IMR-90 (cell line): ENCODE measurements around the gene LPAR1. TPM values are rescaled to one million over a fixed set of nuclear protein-coding genes. Genes with fewer than 3 reads are reported as not detected.
A peak's percentile ranks its signal among the peaks of the same experiment; 100 is the strongest.

Experiments used
- ATAC-seq: fragments of 200-7000 bp; cut with Tn5 transposase; 2 replicates; pipeline ENCODE4 v1.9.1; 2020; ENCODE audit warnings: low read depth, mild to moderate bottlenecking, moderate library complexity
- BruUV-seq: library from RNA; stranded (reverse); fragments of 400-500 nt; replicated peaks from 2 replicates; lab custom pipeline; 2021; lab: Mats Ljungman, UMichigan
- CTCF ChIA-PET: fragments of 300-600 bp; formaldehyde crosslinking; extraction: SDS; loops from one replicate; lab custom pipeline; 2021; ENCODE audit warnings: antibody characterized with exemption; lab: Yijun Ruan, JAX
- POLR2A ChIA-PET: fragments of 300-600 bp; sonication (Branson Sonifier 250); formaldehyde crosslinking; loops from one replicate; lab custom pipeline; 2022; ENCODE audit warnings: antibody characterized with exemption; ENCODE audit not compliant: unreplicated experiment; lab: Charles Lee
- DNase-seq: peaks from one replicate; pipeline ENCODE4 v3.0.0; 2013
- H2AFZ ChIP-seq: replicated peaks from 2 replicates; pipeline ENCODE3; 2013; ENCODE audit warnings: low read length, mild to moderate bottlenecking; ENCODE audit not compliant: poor library complexity
- H2AK5ac ChIP-seq: 2 replicates; pipeline ENCODE4 v1.6.1; 2013; ENCODE audit warnings: low read depth, low read length, inconsistent platforms
- H2AK9ac ChIP-seq: replicated peaks from 2 replicates; pipeline ENCODE3; 2013; ENCODE audit warnings: mild to moderate bottlenecking, low read depth, low read length, moderate library complexity; ENCODE audit not compliant: poor library complexity
- H2BK120ac ChIP-seq: 2 replicates; pipeline ENCODE4 v1.6.1; 2013; ENCODE audit warnings: low read depth, low read length, inconsistent platforms
- H2BK15ac ChIP-seq: 3 replicates; pipeline ENCODE4 v1.6.1; 2013; ENCODE audit warnings: low read depth, low read length, inconsistent platforms
- H2BK20ac ChIP-seq: 2 replicates; pipeline ENCODE4 v1.6.1; 2013; ENCODE audit warnings: low read depth, mild to moderate bottlenecking, inconsistent platforms, low read length, moderate library complexity
- H2BK5ac ChIP-seq: 2 replicates; pipeline ENCODE4 v1.6.1; 2013; ENCODE audit warnings: mild to moderate bottlenecking, low read depth, low read length, inconsistent platforms; ENCODE audit not compliant: poor library complexity, severe bottlenecking
- H3K14ac ChIP-seq: replicated peaks from 2 replicates; pipeline ENCODE4 v1.6.1; 2013; ENCODE audit warnings: low read depth, low read length, inconsistent platforms
- H3K18ac ChIP-seq: 2 replicates; pipeline ENCODE4 v1.6.1; 2013; ENCODE audit warnings: low read depth, low read length, control low read depth
- H3K23ac ChIP-seq: 2 replicates; pipeline ENCODE4 v1.6.1; 2013; ENCODE audit warnings: low read depth, low read length, inconsistent platforms
- H3K27ac ChIP-seq: 2 replicates; pipeline ENCODE4 v1.5.1; 2013; ENCODE audit warnings: mild to moderate bottlenecking, control low read depth, low read length; ENCODE audit not compliant: insufficient read depth
- H3K27me3 ChIP-seq: 2 replicates; pipeline ENCODE4 v1.6.1; 2013; ENCODE audit warnings: low read length; ENCODE audit not compliant: control insufficient read depth, insufficient read depth
- H3K36me3 ChIP-seq: 2 replicates; pipeline ENCODE4 v1.6.1; 2013; ENCODE audit warnings: low read length, mixed read lengths; ENCODE audit not compliant: control insufficient read depth, insufficient read depth
- H3K4ac ChIP-seq: 2 replicates; pipeline ENCODE4 v1.6.1; 2013; ENCODE audit warnings: low read depth, low read length, inconsistent platforms
- H3K4me1 ChIP-seq: 2 replicates; pipeline ENCODE4 v1.6.1; 2013; ENCODE audit warnings: low read length, mixed read lengths; ENCODE audit not compliant: control insufficient read depth, insufficient read depth
- H3K4me2 ChIP-seq: 2 replicates; pipeline ENCODE4 v1.6.1; 2013; ENCODE audit warnings: low read depth, mild to moderate bottlenecking, control low read depth, low read length, moderate library complexity
- H3K4me3 ChIP-seq: 2 replicates; pipeline ENCODE4 v1.5.1; 2013; ENCODE audit warnings: low read depth, mild to moderate bottlenecking, control low read depth, low read length, moderate library complexity; ENCODE audit not compliant: insufficient read depth
- H3K56ac ChIP-seq: 2 replicates; pipeline ENCODE4 v1.6.1; 2013; ENCODE audit warnings: low read length, inconsistent platforms; ENCODE audit not compliant: insufficient read depth; ENCODE audit errors: extremely low read depth
- H3K79me1 ChIP-seq, 2 experiments: 2 replicates each; pipeline ENCODE4 v1.6.1; 2013; ENCODE audit warnings: low read length in 2 of 2, inconsistent platforms in 1 of 2, low read depth in 1 of 2
- H3K9ac ChIP-seq: 2 replicates; pipeline ENCODE4 v1.6.1; 2013; ENCODE audit warnings: low read depth, low read length, control low read depth
- H3K9me1 ChIP-seq: 2 replicates; pipeline ENCODE4 v1.6.1; 2013; ENCODE audit warnings: low read length, inconsistent platforms; ENCODE audit not compliant: insufficient read depth
- H3K9me3 ChIP-seq: 2 replicates; pipeline ENCODE4 v1.6.1; 2013; ENCODE audit warnings: low read length; ENCODE audit not compliant: control insufficient read depth, insufficient read depth
- H4K20me1 ChIP-seq: 2 replicates; pipeline ENCODE4 v1.6.1; 2013; ENCODE audit warnings: low read length, inconsistent platforms; ENCODE audit not compliant: insufficient read depth
- H4K5ac ChIP-seq: 2 replicates; pipeline ENCODE4 v1.6.1; 2013; ENCODE audit warnings: mild to moderate bottlenecking, low read depth, low read length, control low read depth
- H4K8ac ChIP-seq, 2 experiments: 2 replicates each; pipeline ENCODE4 v1.6.1; 2013; ENCODE audit warnings: low read depth in 2 of 2, low read length in 2 of 2, control low read depth in 1 of 2, inconsistent platforms in 1 of 2
- H4K91ac ChIP-seq: 2 replicates; pipeline ENCODE4 v1.6.1; 2013; ENCODE audit warnings: low read depth, low read length, inconsistent platforms; ENCODE audit not compliant: insufficient read depth
- CEBPB ChIP-seq: IDR thresholded peaks from 2 replicates; pipeline ENCODE4 v1.6.1; 2012; ENCODE audit warnings: low read depth, low read length, improper control_type of control experiment
- SMC3 ChIP-seq: fragments of 150-350 bp; IDR thresholded peaks from 2 replicates; pipeline ENCODE4 v1.6.1; 2016; ENCODE audit warnings: low read depth, mild to moderate bottlenecking, antibody characterized with exemption, low read length, moderate library complexity
- WGBS, 2 experiments: methylation state at CpG; one replicate each; pipeline versions ENCODE4 v1.1.5 to v1.1.7; 2013; ENCODE audit warnings: missing lambda C conversion rate in 2 of 2; ENCODE audit not compliant: insufficient read length in 1 of 2; ENCODE audit errors: extremely low coverage in 2 of 2; 5-methylcytosine and 5-hydroxymethylcytosine counted together
- dilution Hi-C: fragments of 300-500 bp; cut with HindIII; formaldehyde crosslinking; loops from one replicate; pipeline ENCODE4 v1.14.3; 2018; ENCODE audit warnings: low sequenced_read_pairs; ENCODE audit not compliant: unreplicated experiment
- in situ Hi-C: fragments of 300-500 bp; cut with MboI; formaldehyde crosslinking; loops from 3 replicates; pipeline ENCODE4 v1.14.3; 2019; ENCODE audit warnings: low sequenced_read_pairs, inconsistent platforms, mixed read lengths
- intact Hi-C: fragments of 100-400 bp; cut with micrococcal nuclease; formaldehyde crosslinking; loops from 2 replicates; pipeline ENCODE4 v1.10.0; 2022
- polyA plus RNA-seq, 3 experiments: library from polyadenylated mRNA; depleted of rRNA; stranded (reverse); fragments of >200 nt; gene quantifications; 2 replicates each; pipeline ENCODE4 v1.2.3, GENCODE V29; 2012; ENCODE audit warnings: low replicate concordance in 1 of 3
- total RNA-seq: library from RNA; depleted of rRNA; stranded (reverse); fragments of >200 nt; gene quantifications from 2 replicates; pipeline ENCODE4 v1.2.3, GENCODE V29; 2012

Gene LPAR1
- total and polyA plus RNA-seq, 2 of the 4 experiments (the other 2 are of a cell fraction) = 171 to 315 TPM

DNA sequence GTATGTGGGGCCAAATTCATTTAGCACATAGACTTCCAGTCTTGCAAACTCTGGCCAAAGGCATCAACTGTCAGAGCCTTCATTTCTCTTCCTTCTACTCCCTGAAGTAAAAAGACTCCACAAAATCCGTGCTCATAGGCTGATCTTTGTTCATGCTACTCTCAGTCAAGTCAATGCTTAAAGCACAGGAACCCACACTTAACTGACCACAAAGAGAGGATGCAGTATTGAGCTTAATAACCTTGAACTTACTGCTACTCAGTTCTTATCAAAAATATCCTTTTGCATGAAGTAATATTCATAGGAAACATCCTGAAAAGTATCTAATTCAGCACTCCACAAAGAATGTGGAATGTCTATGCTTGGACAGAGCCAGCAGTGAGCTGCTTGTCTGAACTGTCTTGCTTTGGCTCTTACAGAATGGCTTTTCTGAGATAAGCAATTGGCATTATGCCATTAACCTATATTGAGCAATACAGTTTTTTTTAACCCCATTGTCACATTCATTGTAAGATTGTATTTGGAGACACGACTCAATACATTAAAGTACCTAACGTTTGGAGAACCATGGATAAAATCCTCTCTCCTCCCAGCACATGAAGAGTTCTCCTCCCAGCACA is 21.7 kb downstream of the LPAR1 start:
- CTCF ChIA-PET = no interaction called here
- H2AK5ac ChIP-seq = no peak overlapping the region

More for the DNA sequence above, 21.7 kb downstream of the LPAR1 start:
- peak overlapping the region; percentile 52 for H3K4me2 ChIP-seq
- H2BK15ac ChIP-seq = no peak overlapping the region
- POLR2A ChIA-PET = no interaction called here
- H3K36me3 ChIP-seq = peaks cover 5% of the 10 kb centered on the region
- H3K4me1 ChIP-seq = peaks cover 23% of the 10 kb centered on the region
- no peak overlapping the region for H2BK120ac ChIP-seq
- H4K8ac ChIP-seq = no peak overlapping the region
- DNase-seq = peak; percentile 76
- H4K91ac ChIP-seq = no peak overlapping the region
- peak overlapping the region; percentile 20; the same call in 1 of the 2 replicates for H3K27ac ChIP-seq
- in situ Hi-C loops = loop anchor here (10.0 kb wide), 1 partner anchor 372 kb away; no protein-coding TSS in a partner anchor
- H2AFZ ChIP-seq = no peak overlapping the region
- peak; percentile 64 for ATAC-seq
- H3K4me3 ChIP-seq = no peak overlapping the region
- H3K4ac ChIP-seq = no peak overlapping the region
- no peak for TF ChIP-seq SMC3
- peak; percentile 93 for TF ChIP-seq CEBPB
- H3K79me1 ChIP-seq = peaks cover 21 to 73% of the 10 kb centered on the region in 2 experiments
- no peak overlapping the region for H2AK9ac ChIP-seq
- dilution Hi-C loops = no loop called here
- no peaks in the 10 kb centered on the region for H3K27me3 ChIP-seq
- no peak overlapping the region for H3K56ac ChIP-seq
- H3K9me1 ChIP-seq = peaks cover 44% of the 10 kb centered on the region
- no peak overlapping the region for H2BK20ac ChIP-seq
- H3K9me3 ChIP-seq = no peaks in the 10 kb centered on the region
- intact Hi-C loops = no loop called here
- no CpG with 5 or more reads among the region's 3 CpGs for WGBS, 2 experiments
- H3K23ac ChIP-seq = no peak overlapping the region
- no peak overlapping the region for H3K9ac ChIP-seq
- H4K20me1 ChIP-seq = peaks cover 97% of the 10 kb centered on the region
- no TSS peak for BruUV-seq
- H2BK5ac ChIP-seq = no peak overlapping the region
- H4K5ac ChIP-seq = no peak overlapping the region
- H3K18ac ChIP-seq = 0 out of 2 replicates have a peak overlapping the region, but pooled peaks have one; percentile 57
- 0 out of 2 replicates have a peak overlapping the region, but pooled peaks have one; percentile 16 for H3K14ac ChIP-seq
